Kasumi-1 (cell line): Measurements from ENCODE around the gene IL22RA2.

Experiments
- DNase-seq, 2 experiments: peaks; one replicate each; lab custom pipeline; 2025; lab: John Stamatoyannopoulos, UW

Gene IL22RA2

GRCh38 chr6:137197684-137198645, 24.5 kb upstream of the IL22RA2 start:
- no peak for DNase-seq

- no peak for DNase-seq
These were observed 20.0 kb upstream of the IL22RA2 start for GRCh38 chr6:137193256-137194070.

GRCh38 chr6:137192821-137193220, 19.4 kb upstream of the IL22RA2 start:
- DNase-seq = no peak

- DNase-seq = no peak
These were observed 18.2 kb upstream of the IL22RA2 start for GRCh38 chr6:137191670-137192069.

GRCh38 chr6:137191236-137191635, 17.8 kb upstream of the IL22RA2 start:
- DNase-seq = no peak

- no peak for DNase-seq
These were observed 17.2 kb upstream of the IL22RA2 start for GRCh38 chr6:137190583-137191094.

- DNase-seq = peak in 1 of 2 experiments; percentile 18
These were observed 15.4 kb upstream of the IL22RA2 start for GRCh38 chr6:137188855-137189254.

- DNase-seq = no peak
These were observed 11.8 kb upstream of the IL22RA2 start for GRCh38 chr6:137185290-137185689.

GRCh38 chr6:137182654-137183073, 9.2 kb upstream of the IL22RA2 start:
- no peak for DNase-seq

- DNase-seq = peak in 1 of 2 experiments; percentile 11
These were observed 8.6 kb upstream of the IL22RA2 start for GRCh38 chr6:137181891-137182653.

- no peak for DNase-seq
These were observed 4.2 kb upstream of the IL22RA2 start for GRCh38 chr6:137177611-137178010.

- no peak for DNase-seq
These were observed 3.3 kb upstream of the IL22RA2 start for GRCh38 chr6:137176729-137177128.

- no peak for DNase-seq
These were observed 2.4 kb upstream of the IL22RA2 start for GRCh38 chr6:137175868-137176245.

GRCh38 chr6:137175157-137175867, 1.9 kb upstream of the IL22RA2 start:
- no peak for DNase-seq

- DNase-seq = no peak
These were observed 561 bp downstream of the IL22RA2 start for GRCh38 chr6:137172734-137173431.

GRCh38 chr6:137171824-137172733, 1.4 kb downstream of the IL22RA2 start:
- no peak for DNase-seq

- DNase-seq = no peak
These were observed 2.4 kb downstream of the IL22RA2 start for GRCh38 chr6:137171053-137171374.

GRCh38 chr6:137170266-137171052, 3.0 kb downstream of the IL22RA2 start:
- DNase-seq = no peak
